GM12872 (cell line): ENCODE results near the gene MOB2.

ENCODE experiments used
- TF ChIP-seq, protein P1 (sequence below): IDR thresholded peaks from 3 replicates; pipeline ENCODE4 v1.5.1; 2011; ENCODE audit warnings: low read depth, mild to moderate bottlenecking, low read length, moderate library complexity; ENCODE audit not compliant: insufficient read depth

MOB2 gene

DNA sequence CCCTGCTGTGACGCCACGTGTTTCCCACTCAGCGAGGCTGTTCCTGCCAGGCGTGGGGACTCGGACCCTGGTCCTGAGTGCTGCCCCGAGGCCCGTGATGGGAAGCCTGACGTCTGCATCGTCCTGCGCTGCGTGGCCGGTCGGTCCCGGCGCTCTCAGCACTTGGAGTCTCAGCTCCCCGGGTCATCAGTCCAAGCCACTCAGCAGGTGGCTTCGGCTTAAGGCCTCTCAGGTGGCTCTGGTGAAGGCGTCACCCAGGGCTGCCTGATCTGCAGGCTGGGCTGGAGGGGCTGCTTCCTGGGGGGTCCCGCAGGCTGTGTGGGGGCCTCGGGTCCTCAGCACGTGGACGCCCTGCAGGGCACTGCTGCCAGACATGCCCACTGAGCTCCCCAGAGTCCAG is 61.6 kb downstream of the MOB2 start:
- TF ChIP-seq, protein P1, sequence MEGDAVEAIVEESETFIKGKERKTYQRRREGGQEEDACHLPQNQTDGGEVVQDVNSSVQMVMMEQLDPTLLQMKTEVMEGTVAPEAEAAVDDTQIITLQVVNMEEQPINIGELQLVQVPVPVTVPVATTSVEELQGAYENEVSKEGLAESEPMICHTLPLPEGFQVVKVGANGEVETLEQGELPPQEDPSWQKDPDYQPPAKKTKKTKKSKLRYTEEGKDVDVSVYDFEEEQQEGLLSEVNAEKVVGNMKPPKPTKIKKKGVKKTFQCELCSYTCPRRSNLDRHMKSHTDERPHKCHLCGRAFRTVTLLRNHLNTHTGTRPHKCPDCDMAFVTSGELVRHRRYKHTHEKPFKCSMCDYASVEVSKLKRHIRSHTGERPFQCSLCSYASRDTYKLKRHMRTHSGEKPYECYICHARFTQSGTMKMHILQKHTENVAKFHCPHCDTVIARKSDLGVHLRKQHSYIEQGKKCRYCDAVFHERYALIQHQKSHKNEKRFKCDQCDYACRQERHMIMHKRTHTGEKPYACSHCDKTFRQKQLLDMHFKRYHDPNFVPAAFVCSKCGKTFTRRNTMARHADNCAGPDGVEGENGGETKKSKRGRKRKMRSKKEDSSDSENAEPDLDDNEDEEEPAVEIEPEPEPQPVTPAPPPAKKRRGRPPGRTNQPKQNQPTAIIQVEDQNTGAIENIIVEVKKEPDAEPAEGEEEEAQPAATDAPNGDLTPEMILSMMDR, result no peak

DNA sequence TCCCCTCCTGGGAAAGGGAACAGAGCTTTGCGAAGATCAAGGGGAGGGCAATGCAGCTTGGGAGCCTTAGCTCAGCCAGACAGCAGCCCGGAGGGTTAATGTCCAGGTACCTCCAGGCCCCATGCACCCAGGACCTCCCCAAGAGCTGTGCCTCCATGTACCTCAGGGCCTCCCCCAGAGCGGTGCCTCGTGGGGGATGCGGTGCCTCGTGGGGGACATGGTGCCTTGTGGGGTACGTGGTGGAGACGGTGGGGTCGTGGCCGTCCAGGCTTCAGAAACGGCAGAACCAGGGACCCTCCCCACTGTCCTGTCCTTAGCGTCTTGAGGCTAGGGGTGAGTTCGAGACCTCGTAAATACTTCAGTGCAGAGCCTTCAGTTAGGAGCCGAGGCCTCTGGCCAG is 63.6 kb downstream of the MOB2 start:
- TF ChIP-seq, protein P1, result no peak

DNA sequence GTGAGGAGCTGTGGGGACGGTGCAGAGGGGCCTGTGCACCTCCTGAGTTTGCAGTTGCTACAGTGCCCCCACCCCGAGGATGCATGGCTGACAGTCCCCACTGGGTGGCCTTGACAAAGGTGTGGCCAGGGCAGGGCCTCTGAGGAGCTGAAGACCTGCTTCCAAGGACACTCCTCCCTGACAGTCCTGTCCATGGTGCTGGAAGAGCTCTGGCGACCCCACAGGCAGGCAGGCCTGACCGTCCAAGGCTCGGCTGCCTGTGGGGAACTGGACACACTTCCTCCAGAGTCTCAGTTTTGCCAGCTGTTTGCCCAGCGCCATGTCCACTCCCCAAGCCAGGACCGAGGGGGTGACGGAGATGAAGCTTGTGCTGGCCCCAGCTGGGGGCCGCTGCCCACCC is 64.1 kb downstream of the MOB2 start:
- TF ChIP-seq, protein P1, result no peak

DNA sequence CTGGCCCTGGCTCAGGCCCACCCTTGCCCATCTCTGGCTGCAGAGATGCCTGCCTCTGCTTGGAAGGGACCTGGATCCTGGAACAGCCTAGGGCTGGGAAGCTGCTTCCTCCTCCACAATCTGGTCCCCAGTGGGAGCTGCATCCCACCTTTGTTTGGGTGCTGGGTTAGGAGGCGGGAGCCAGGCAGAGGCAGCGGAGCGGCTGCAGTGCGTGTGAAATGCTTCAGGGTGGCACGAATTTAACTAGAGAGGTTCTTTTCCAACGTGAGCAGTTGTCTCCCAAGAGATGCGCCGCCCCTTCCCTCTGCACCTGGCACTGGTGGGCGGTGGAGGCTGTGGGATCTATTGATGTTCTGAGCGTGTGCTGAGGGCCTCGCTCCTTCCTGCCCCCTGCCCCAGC is 65.3 kb downstream of the MOB2 start:
- TF ChIP-seq, protein P1, result no peak

DNA sequence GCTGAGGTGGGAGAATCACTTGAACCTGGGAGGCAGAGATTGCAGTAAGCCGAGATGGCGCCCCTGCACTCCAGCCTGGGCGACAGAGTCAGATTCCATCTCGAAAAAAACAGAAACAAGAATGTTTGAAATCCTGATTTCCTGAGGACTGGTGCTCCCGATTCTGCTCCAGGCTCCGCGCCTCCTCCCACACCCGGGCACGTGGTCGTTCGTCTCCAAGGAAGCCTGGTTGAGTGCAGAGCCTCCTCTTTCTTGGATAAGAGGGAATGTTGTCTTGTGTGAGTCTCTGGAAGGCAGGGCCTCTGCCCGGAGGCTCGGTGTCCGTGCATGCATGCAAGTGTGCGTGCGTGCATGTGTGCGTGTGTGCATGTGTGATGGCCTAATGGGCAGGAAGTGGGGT is 66.8 kb downstream of the MOB2 start:
- TF ChIP-seq, protein P1, result no peak
